SK-N-MC (cell line): ENCODE measurements around the gene VAV3.

ENCODE experiments used
- EZH2 ChIP-seq: fragments of 200-600 bp; sonication (generic); IDR thresholded peaks from one replicate; pipeline ENCODE4 v1.6.1; 2017; ENCODE audit warnings: antibody characterized with exemption
- FOXP2 ChIP-seq: optimal IDR thresholded peaks from 2 replicates; pipeline ENCODE3; 2011; ENCODE audit warnings: mild to moderate bottlenecking, moderate library complexity; ENCODE audit not compliant: insufficient read depth; ENCODE audit errors: extremely low read length, control extremely low read depth
- POLR2AphosphoS5 ChIP-seq: IDR thresholded peaks from 2 replicates; pipeline ENCODE4 v1.6.1; 2012; ENCODE audit warnings: mild to moderate bottlenecking, low read depth, low read length, borderline replicate concordance

- TF ChIP-seq EZH2 (no peak), FOXP2 (no peak), POLR2AphosphoS5 (no peak)
Measured at GRCh38 chr1:107842241-107842640, 122.7 kb downstream of the VAV3 start.
